GM23338 (cell line): ENCODE measurements around the gene MAP3K5. TPM values are rescaled to one million over a fixed set of nuclear protein-coding genes. Genes with fewer than 3 reads are reported as not detected.
A peak's percentile ranks its signal among the peaks of the same experiment; 100 is the strongest.
"Not testable (repeated sequence)": the region's sequence is repeated elsewhere in the genome, so short reads cannot be mapped to it uniquely, and the experiment has no call there.

ENCODE experiments used
- ATAC-seq: fragments of 200-7000 bp; cut with Tn5 transposase; 3 replicates; pipeline ENCODE4 v1.9.1; 2020
- DNase-seq: peaks from one replicate; pipeline ENCODE4 v3.0.0-alpha.2; 2015; ENCODE audit warnings: low spot score
- H2AFZ ChIP-seq: fragments of 200-600 bp; sonication (generic); 2 replicates; pipeline ENCODE4 v1.8.0; 2016; ENCODE audit warnings: antibody characterized with exemption, mild to moderate bottlenecking, moderate library complexity
- H3F3A ChIP-seq: fragments of 200-600 bp; sonication (generic); replicated peaks from 2 replicates; pipeline ENCODE4 v1.8.0; 2017; ENCODE audit warnings: antibody characterized with exemption, mixed run types, low read depth
- H3K27ac ChIP-seq: fragments of 200-600 bp; sonication (generic); 2 replicates; pipeline ENCODE4 v1.6.1; 2016; ENCODE audit warnings: low read depth
- H3K27me3 ChIP-seq: fragments of 200-600 bp; sonication (generic); 2 replicates; pipeline ENCODE4 v1.8.0; 2016; ENCODE audit warnings: mild to moderate bottlenecking, mixed run types, moderate library complexity; ENCODE audit not compliant: insufficient read depth
- H3K36me3 ChIP-seq: fragments of 200-600 bp; sonication (generic); 2 replicates; pipeline ENCODE4 v1.8.0; 2016; ENCODE audit warnings: mild to moderate bottlenecking; ENCODE audit not compliant: insufficient read depth
- H3K4me1 ChIP-seq: fragments of 200-600 bp; sonication (generic); 2 replicates; pipeline ENCODE4 v1.8.0; 2016; ENCODE audit warnings: mild to moderate bottlenecking, moderate library complexity; ENCODE audit not compliant: insufficient read depth
- H3K4me2 ChIP-seq: fragments of 200-600 bp; sonication (generic); 2 replicates; pipeline ENCODE4 v1.7.1; 2017; ENCODE audit warnings: mixed run types
- H3K4me3 ChIP-seq: fragments of 200-600 bp; sonication (generic); 2 replicates; pipeline ENCODE4 v1.6.1; 2016; ENCODE audit warnings: mixed run types
- H3K79me2 ChIP-seq: fragments of 200-600 bp; sonication (generic); replicated peaks from 2 replicates; pipeline ENCODE4 v1.8.0; 2017; ENCODE audit warnings: mild to moderate bottlenecking; ENCODE audit not compliant: insufficient read depth
- H3K9me2 ChIP-seq: fragments of 200-600 bp; sonication (generic); 2 replicates; pipeline ENCODE4 v1.8.0; 2017; ENCODE audit not compliant: insufficient read depth
- H4K20me1 ChIP-seq: fragments of 200-600 bp; sonication (generic); replicated peaks from 2 replicates; pipeline ENCODE4 v1.8.0; 2017; ENCODE audit warnings: mild to moderate bottlenecking; ENCODE audit not compliant: insufficient read depth
- H3K27ac Mint-ChIP-seq: 2 replicates; pipeline ENCODE4 v1.8.0; 2020; ENCODE audit warnings: inconsistent platforms, mild to moderate bottlenecking, moderate library complexity, mixed read lengths
- H3K27me3 Mint-ChIP-seq: 3 replicates; pipeline ENCODE4 v1.8.0; 2022; ENCODE audit warnings: low read depth, mild to moderate bottlenecking, moderate library complexity, mixed read lengths, inconsistent platforms; ENCODE audit not compliant: insufficient read depth, poor library complexity
- H3K36me3 Mint-ChIP-seq: 3 replicates; pipeline ENCODE4 v1.8.0; 2021; ENCODE audit warnings: low read depth, mild to moderate bottlenecking, inconsistent platforms, moderate library complexity, mixed read lengths
- H3K4me1 Mint-ChIP-seq: 3 replicates; pipeline ENCODE4 v1.8.0; 2020; ENCODE audit warnings: mild to moderate bottlenecking, inconsistent platforms, mixed read lengths
- H3K4me3 Mint-ChIP-seq: 3 replicates; pipeline ENCODE4 v1.8.0; 2021; ENCODE audit warnings: moderate library complexity, mild to moderate bottlenecking, inconsistent platforms, mixed read lengths
- H3K9me3 Mint-ChIP-seq: 3 replicates; pipeline ENCODE4 v1.8.0; 2020; ENCODE audit warnings: moderate library complexity, mild to moderate bottlenecking, inconsistent platforms, mixed read lengths
- CREB1 ChIP-seq: fragments of 250-450 bp; sonication (Bioruptor Pico); IDR thresholded peaks from 2 replicates; pipeline ENCODE4 v1.5.0; 2020; ENCODE audit warnings: low read depth, mild to moderate bottlenecking, moderate library complexity
- CTCF ChIP-seq, 2 experiments: fragments of 200-600 bp in 1 of 2; sonication (generic) in 1 of 2; conservative IDR thresholded peaks; 2 replicates each; pipeline versions ENCODE4 v1.5.1 to v1.6.1; 2016 to 2017; ENCODE audit warnings: antibody characterized with exemption in 2 of 2, low read depth in 2 of 2, mild to moderate bottlenecking in 2 of 2, moderate library complexity in 1 of 2
- ETS1 ChIP-seq: IDR thresholded peaks from 2 replicates; pipeline ENCODE4 v1.6.1; 2016; ENCODE audit warnings: antibody characterized with exemption
- EZH2 ChIP-seq: fragments of 200-600 bp; sonication (generic); IDR thresholded peaks from one replicate; pipeline ENCODE4 v1.8.0; 2017; ENCODE audit warnings: antibody characterized with exemption, mild to moderate bottlenecking, low read depth; ENCODE audit not compliant: unreplicated experiment
- EZH2phosphoT487 ChIP-seq: fragments of 200-600 bp; sonication (generic); IDR thresholded peaks from one replicate; pipeline ENCODE4 v1.8.1; 2018; ENCODE audit warnings: antibody characterized with exemption; ENCODE audit not compliant: unreplicated experiment
- JUNB ChIP-seq: IDR thresholded peaks from one replicate; pipeline ENCODE4 v1.6.1; 2016; ENCODE audit warnings: antibody characterized with exemption; ENCODE audit not compliant: unreplicated experiment
- POLR2AphosphoS5 ChIP-seq: IDR thresholded peaks from 2 replicates; pipeline ENCODE4 v1.6.1; 2016; ENCODE audit warnings: antibody characterized with exemption, low read depth
- REST ChIP-seq: IDR thresholded peaks from one replicate; pipeline ENCODE4 v1.6.1; 2018; ENCODE audit warnings: antibody characterized with exemption; ENCODE audit not compliant: unreplicated experiment
- STAT1 ChIP-seq: IDR thresholded peaks from one replicate; pipeline ENCODE4 v1.6.1; 2016; ENCODE audit warnings: antibody characterized with exemption; ENCODE audit not compliant: unreplicated experiment
- ZNF114 ChIP-seq: fragments of 250-450 bp; sonication (Bioruptor Pico); IDR thresholded peaks from 2 replicates; pipeline ENCODE4 v1.5.0; 2020; ENCODE audit warnings: mild to moderate bottlenecking, moderate library complexity
- ZNF331 ChIP-seq: fragments of 250-450 bp; sonication (Bioruptor Pico); IDR thresholded peaks from 2 replicates; pipeline ENCODE4 v1.5.0; 2020; ENCODE audit warnings: low read depth, mild to moderate bottlenecking, moderate library complexity
- polyA plus RNA-seq: library from polyadenylated mRNA; unstranded; fragments of >200 nt; fragmentation: Nextera tagmentation; extraction: Ambion mirVana; gene quantifications from 2 replicates; pipeline ENCODE4 v1.2.1, GENCODE V29; 2016
- total RNA-seq: library from RNA; depleted of rRNA; stranded (reverse); fragments of >200 nt; shearing (Covaris generic); gene quantifications from 2 replicates; pipeline ENCODE4 v1.2.3, GENCODE V29; 2014

MAP3K5 gene
- total and polyA plus RNA-seq, 2 experiments from 2014 or later, result 0.76 to 2.8 TPM

GRCh38 chr6:136586295-136586694, 206.0 kb downstream of the MAP3K5 start:
- H3K9me2 ChIP-seq, result peaks cover 5% of the 10 kb centered on the region; the same call in 1 of the 2 replicates
- H3K27ac ChIP-seq, result no peak overlapping the region
- no peaks in the 10 kb centered on the region for H3K79me2 ChIP-seq
- Mint-ChIP-seq H3K9me3 (peaks cover 20% of the 10 kb centered on the region), H3K4me1 (peaks cover 28% of the 10 kb centered on the region), H3K36me3 (peaks cover 29% of the 10 kb centered on the region), H3K27ac (peak overlapping the region; percentile 32; the same call in 1 of the 2 replicates), H3K4me3 (no peak overlapping the region), H3K27me3 (peaks cover 5% of the 10 kb centered on the region)
- H3K4me2 ChIP-seq, result no peak overlapping the region
- H3K4me3 ChIP-seq, result no peak overlapping the region
- no peaks in the 10 kb centered on the region for H4K20me1 ChIP-seq
- TF ChIP-seq EZH2phosphoT487, result no peak
- TF ChIP-seq ETS1, result no peak
- no peak for TF ChIP-seq CREB1
- TF ChIP-seq STAT1, result no peak
- no peak for TF ChIP-seq REST
- no peak for TF ChIP-seq ZNF114 (CRISPR knock-in tag)
- no peak for TF ChIP-seq CTCF (conservative IDR thresholded peaks at IDR 0.05; ENCODE audit: low read depth in 2 of 2)
- TF ChIP-seq POLR2AphosphoS5, result no peak
- no peak for TF ChIP-seq JUNB
- TF ChIP-seq ZNF331 (CRISPR knock-in tag), result no peak
- no peak for TF ChIP-seq EZH2
- peak overlapping the region; percentile 2; the same call in 1 of the 2 replicates for H2AFZ ChIP-seq
- H3K27me3 ChIP-seq, result no peaks in the 10 kb centered on the region
- H3K4me1 ChIP-seq, result peaks cover 22% of the 10 kb centered on the region
- ATAC-seq (no peak), DNase-seq (no peak)
- peaks cover 5% of the 10 kb centered on the region; the same call in 1 of the 2 replicates for H3K36me3 ChIP-seq
- 0 out of 2 replicates have a peak, but pooled peaks cover 3% of the 10 kb centered on the region for H3F3A ChIP-seq

GRCh38 chr6:136585523-136585922, 206.8 kb downstream of the MAP3K5 start:
- peaks cover 21% of the 10 kb centered on the region for H3K36me3 Mint-ChIP-seq

GRCh38 chr6:136584290-136584689, 208.0 kb downstream of the MAP3K5 start:
- not testable (repeated sequence) for H3K4me3 Mint-ChIP-seq, ATAC-seq, H3K4me3 ChIP-seq, H3K79me2 ChIP-seq, H3K9me2 ChIP-seq, H3K9me3 Mint-ChIP-seq, H3F3A ChIP-seq, H3K27me3 ChIP-seq, H3K36me3 ChIP-seq, H3K27me3 Mint-ChIP-seq, H4K20me1 ChIP-seq, H2AFZ ChIP-seq, DNase-seq, H3K27ac Mint-ChIP-seq, H3K36me3 Mint-ChIP-seq, H3K27ac ChIP-seq, H3K4me2 ChIP-seq
- peaks cover 23% of the 10 kb centered on the region for H3K4me1 Mint-ChIP-seq
- H3K4me1 ChIP-seq, result peaks cover 15% of the 10 kb centered on the region

More at GRCh38 chr6:136585523-136585922, 206.8 kb downstream of the MAP3K5 start:
- not testable (repeated sequence) for H3K27ac ChIP-seq, H3K9me2 ChIP-seq, ATAC-seq, H3K4me3 ChIP-seq, H3K36me3 ChIP-seq, H3K79me2 ChIP-seq, H3K4me3 Mint-ChIP-seq, H4K20me1 ChIP-seq, H3K4me2 ChIP-seq, H2AFZ ChIP-seq, H3K27me3 ChIP-seq, DNase-seq, H3F3A ChIP-seq, H3K27ac Mint-ChIP-seq, H3K27me3 Mint-ChIP-seq
- peaks cover 13% of the 10 kb centered on the region for H3K9me3 Mint-ChIP-seq
- peaks cover 18% of the 10 kb centered on the region for H3K4me1 ChIP-seq
- peaks cover 22% of the 10 kb centered on the region for H3K4me1 Mint-ChIP-seq
